SH-SY5Y (cell line): Measurements from ENCODE around the gene PPP1R3D.

Experiments used
- GATA2 ChIP-seq: IDR thresholded peaks from 2 replicates; pipeline ENCODE4 v1.6.1; 2011; ENCODE audit warnings: mild to moderate bottlenecking, low read depth, low read length
- GATA3 ChIP-seq: IDR thresholded peaks from 2 replicates; pipeline ENCODE4 v1.6.1; 2011; ENCODE audit warnings: low read depth, mild to moderate bottlenecking, low read length, moderate library complexity

Gene PPP1R3D

DNA sequence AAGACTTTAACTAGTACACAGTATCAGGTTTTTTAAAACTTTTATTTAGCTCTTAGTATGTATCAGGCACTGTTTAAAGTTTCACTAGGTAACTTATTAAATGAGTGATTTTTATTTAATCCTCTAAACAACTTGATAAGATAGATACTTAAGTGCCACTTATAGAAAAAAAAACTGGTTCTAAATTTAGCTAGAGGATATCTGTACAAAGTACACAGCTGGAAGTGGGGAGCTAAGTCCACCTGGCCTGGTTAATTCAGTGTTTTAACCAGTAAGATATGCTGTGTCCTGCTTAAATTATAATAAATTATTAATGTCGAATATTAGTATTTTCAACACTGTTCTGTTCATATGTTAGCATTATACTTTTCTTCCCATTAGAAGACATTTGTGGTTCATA, 44.2 kb downstream of the PPP1R3D start:
- TF ChIP-seq GATA2 = no peak
- no peak for TF ChIP-seq GATA3

DNA sequence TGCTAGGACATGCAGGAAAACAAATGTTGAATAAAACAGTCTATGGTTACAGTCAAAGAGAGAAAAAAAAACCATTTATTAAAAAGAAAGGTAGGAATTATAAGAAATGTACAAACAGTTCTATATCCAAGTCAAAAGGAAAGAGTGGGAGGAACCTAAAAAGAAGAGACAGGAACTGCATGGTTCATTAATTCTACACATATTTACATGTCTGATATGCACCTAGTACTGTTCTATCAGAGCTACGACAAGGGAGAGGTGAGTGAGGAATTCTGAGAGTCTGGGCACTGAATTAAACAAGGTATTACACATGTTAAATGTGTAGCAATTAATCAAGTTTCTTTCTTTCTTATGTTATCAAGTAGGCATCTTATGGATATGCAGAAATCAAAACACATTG, 48.5 kb downstream of the PPP1R3D start:
- TF ChIP-seq GATA3 = no peak
- no peak for TF ChIP-seq GATA2

DNA sequence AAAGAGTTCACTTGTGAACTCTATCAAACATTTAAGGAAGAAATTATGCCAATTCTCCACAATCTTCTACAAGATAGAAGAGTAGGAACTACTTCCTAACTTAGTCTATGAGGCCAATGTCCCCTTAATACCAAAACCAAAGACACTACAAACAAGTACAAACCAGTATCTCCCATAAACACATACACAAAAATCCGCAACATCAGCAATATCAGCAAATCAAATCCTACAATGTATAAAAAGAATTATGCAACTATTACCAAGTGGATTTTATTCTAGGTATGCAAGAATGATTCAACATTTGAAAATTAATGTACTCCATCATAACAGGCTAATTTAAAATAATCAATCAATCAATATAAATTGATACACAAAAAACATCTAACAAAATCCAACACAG, 52.1 kb downstream of the PPP1R3D start:
- no peak for TF ChIP-seq GATA2
- TF ChIP-seq GATA3 = no peak
